HG03439 (cell line): Measurements from ENCODE around the gene TMEM150C.
"Not testable (repeated sequence)": the region's sequence is repeated elsewhere in the genome, so short reads cannot be mapped to it uniquely, and the experiment has no call there.

Experiments
- ATAC-seq: cut with Tn5 transposase; IDR thresholded peaks from one replicate; pipeline ENCODE4 v1.9.1; 2021; ENCODE audit warnings: mild to moderate bottlenecking, moderate library complexity; ENCODE audit not compliant: unreplicated experiment

The TMEM150C gene

DNA sequence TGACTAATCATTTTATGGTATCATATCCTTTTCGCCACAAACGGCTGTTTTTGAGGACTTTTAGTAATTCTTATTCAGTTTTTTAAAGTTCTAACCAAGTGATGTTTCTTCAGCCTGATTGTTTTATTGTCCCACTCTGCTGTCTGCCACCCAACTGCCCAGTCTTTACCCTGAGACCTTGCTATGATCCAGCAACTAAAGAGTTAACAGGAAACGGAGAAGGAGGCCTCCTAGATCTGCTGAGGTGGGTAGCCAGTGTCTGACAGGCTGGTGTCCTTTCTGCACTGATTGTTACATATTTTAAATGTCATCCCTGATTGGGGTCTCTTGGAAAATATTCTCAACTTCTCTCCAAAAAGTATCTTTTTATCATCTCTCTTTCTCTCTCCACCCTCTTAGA lies 7.9 kb upstream of the TMEM150C start:
- ATAC-seq: no peak

GRCh38 chr4:82569076-82569475 lies 7.3 kb upstream of the TMEM150C start:
- no peak for ATAC-seq

- no peak for ATAC-seq
Measured at GRCh38 chr4:82567444-82567843, 5.7 kb upstream of the TMEM150C start.

DNA sequence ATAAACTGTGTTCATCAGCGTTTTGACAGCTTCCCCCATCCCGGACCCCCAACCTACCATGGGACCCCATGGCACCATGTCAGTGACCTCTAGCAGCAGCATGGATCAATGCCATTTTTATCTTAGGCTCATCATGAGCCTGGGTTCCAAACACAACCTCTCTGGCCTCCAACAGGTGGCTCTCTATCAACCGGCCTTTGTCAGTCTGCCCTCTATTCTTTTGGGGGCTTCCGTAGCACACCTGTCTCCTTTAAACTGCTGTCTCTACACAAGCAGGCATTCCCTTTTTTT lies 721 bp upstream of the TMEM150C start:
- ATAC-seq: no peak

- ATAC-seq: no peak
Measured at GRCh38 chr4:82560853-82561785, 669 bp downstream of the TMEM150C start.

GRCh38 chr4:82559735-82560120 lies 2.1 kb downstream of the TMEM150C start:
- no peak for ATAC-seq

- not testable (repeated sequence) for ATAC-seq
Measured at GRCh38 chr4:82559090-82559734, 2.6 kb downstream of the TMEM150C start.

- no peak for ATAC-seq
Measured at GRCh38 chr4:82555276-82555675, 6.5 kb downstream of the TMEM150C start.

GRCh38 chr4:82553020-82553419 lies 8.8 kb downstream of the TMEM150C start:
- ATAC-seq: no peak

DNA sequence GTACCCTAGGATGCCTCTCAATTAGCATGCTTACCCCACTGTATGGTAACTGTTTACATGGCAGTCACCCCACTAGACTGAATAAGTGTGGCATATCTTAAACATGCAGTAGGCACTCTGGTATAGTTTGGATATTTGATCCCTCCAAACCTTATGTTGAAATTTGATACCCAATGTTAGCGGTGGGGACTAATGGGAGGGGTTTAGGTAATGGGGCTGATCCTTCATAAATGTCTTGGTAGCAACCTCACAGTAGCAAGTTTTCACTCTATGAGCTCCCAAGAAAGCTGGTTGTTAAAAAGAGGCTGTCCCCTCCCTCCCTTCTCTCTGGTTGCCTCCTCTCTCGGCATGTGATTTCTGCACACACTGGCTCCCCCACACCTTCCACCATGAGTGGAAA lies 10.1 kb downstream of the TMEM150C start:
- no peak for ATAC-seq

- not testable (repeated sequence) for ATAC-seq
Measured at GRCh38 chr4:82547850-82548249, 13.9 kb downstream of the TMEM150C start.

DNA sequence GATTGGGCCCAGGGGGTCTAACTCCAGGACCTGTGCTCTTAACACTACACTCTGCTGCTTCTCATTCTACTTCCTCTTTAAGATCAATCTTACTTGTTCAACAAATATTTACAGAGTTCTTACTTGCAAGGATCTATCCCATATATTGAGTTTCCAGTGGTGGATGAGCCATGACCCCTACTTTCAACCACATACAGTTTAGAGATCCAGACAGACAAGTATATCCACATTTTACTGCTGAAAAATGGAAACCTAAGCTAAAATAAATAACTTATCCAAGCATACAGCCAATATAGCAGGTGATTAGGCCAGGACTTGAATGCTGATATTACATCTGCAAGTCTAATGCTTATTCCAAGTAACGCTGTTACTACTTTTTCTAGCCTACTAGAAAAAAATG lies 18.7 kb downstream of the TMEM150C start:
- no peak for ATAC-seq

DNA sequence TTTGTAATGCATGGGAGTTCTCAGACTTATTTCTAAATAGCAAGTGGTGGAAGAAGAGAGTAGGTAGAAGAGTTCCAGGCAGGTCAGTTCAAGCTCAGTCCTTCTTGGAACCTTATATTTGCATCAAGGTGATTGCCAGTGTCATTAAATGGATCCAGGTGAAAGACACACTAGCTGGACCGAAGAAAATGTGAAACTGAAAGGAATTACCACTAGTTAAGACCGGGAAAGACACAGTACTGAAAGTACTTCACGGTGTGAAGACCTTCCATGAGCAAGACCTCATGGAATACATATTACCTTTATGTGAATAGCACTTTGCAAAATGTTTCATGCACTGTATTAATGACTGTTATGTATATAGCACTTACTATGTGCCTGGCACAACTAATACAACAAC lies 19.1 kb downstream of the TMEM150C start:
- ATAC-seq: no peak

- ATAC-seq: no peak
Measured at GRCh38 chr4:82529322-82529721, 32.5 kb downstream of the TMEM150C start.

DNA sequence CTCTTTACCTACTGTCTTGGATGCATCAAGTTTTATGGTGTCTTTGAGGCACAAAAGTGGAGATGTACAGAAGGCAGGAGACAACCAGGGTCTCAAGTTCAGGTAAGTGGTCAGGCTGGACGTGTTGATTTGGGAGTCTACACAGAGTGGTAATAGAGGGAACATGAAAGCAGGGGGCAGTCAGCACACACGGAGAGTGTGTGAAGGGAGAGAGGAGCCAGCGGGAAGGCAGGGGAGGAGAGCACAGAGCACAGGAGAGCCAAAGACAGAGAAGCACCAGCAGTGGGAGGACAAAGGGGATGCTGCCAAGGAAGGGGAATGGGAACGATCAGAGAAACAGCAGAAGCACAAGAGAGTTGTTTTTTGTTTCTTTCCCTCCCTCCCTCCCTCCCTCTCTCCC lies 32.9 kb downstream of the TMEM150C start:
- no peak for ATAC-seq

- ATAC-seq: no peak
Measured at GRCh38 chr4:82528074-82528473, 33.7 kb downstream of the TMEM150C start.

- ATAC-seq: no peak
Measured at GRCh38 chr4:82525307-82525911, 36.4 kb downstream of the TMEM150C start.

DNA sequence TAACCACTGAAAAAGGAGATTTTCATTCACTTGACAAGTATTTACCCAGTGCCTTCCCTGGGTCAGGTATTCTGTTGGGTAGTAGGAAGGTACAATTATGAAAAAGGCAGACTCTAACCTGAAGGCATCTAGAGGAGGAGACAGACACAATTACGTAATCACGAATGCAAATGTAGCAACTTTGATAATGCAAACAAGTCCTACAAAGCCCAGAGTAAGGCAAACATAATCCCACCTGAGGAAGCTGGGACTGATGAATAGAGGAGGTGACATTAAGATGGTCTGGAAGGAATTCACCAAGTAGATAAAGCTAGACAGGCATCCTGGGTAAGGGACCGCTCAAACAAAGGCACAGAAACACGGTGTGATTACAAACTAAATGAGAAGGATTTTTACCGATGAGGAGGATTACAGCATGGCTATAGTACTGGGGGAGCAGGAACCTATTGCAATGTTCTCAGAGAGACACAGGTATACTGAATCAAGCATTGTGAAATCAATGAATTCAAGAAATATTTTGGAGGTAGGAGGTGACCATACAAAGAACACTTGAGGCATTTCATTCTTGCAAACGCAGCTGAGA lies 37.1 kb downstream of the TMEM150C start:
- no peak for ATAC-seq

- ATAC-seq: no peak
Measured at GRCh38 chr4:82523179-82523578, 38.6 kb downstream of the TMEM150C start.

- no peak for ATAC-seq
Measured at GRCh38 chr4:82522472-82522871, 39.3 kb downstream of the TMEM150C start.

- ATAC-seq: no peak
Measured at GRCh38 chr4:82521283-82521682, 40.5 kb downstream of the TMEM150C start.

DNA sequence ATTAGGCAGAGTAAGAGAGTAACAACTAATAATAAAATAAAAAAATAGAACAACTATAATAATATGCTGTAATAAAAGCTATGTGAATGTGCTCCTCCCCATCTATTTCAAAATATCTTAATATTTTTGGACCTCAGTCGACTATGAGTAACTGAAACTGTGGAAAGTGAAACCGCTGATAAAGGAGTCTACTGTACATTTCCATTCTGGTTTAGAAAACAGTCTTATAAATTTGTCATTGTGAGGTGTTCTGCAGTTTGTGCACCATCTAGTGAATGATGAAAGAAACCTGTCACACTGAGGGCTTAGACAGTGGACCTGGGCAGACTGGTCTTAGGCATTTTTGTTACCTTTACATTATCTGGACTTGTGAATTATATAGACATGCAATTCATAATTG lies 42.0 kb downstream of the TMEM150C start:
- no peak for ATAC-seq
